Right ventricle myocardium inferior (tissue), 1 donor: ENCODE data around the gene TMEM198. TPM values are rescaled to one million over a fixed set of nuclear protein-coding genes. Genes with fewer than 3 reads are reported as not detected.

ENCODE experiments used
- ATAC-seq: fragments of 200-7000 bp; cut with Tn5 transposase; one replicate; pipeline ENCODE4 v1.9.1; 2020; ENCODE audit warnings: mild to moderate bottlenecking, moderate library complexity
- DNase-seq: peaks from one replicate; pipeline ENCODE4 v3.0.0; 2021; ENCODE audit errors: missing footprints
- intact Hi-C: fragments of 100-400 bp; cut with DNase I; formaldehyde crosslinking; loops from one replicate; pipeline ENCODE4 v1.11.0; 2022
- long read RNA-seq: library from polyadenylated mRNA; unstranded; transcript quantifications from one replicate; pipeline ENCODE4 v2.0.0, GENCODE V29; 2021
- total RNA-seq: library from RNA; stranded (reverse); fragmentation: NEBNext Ultra II Directional; extraction: Animal tissue kit (Norgen Biotek cat#: 25700); gene quantifications from one replicate; pipeline ENCODE4 v1.2.1, GENCODE V29; 2021
- donor health status: DM: no; HTN: yes; CAD: no; lungs with severe emphysema.

Gene TMEM198, protein sequence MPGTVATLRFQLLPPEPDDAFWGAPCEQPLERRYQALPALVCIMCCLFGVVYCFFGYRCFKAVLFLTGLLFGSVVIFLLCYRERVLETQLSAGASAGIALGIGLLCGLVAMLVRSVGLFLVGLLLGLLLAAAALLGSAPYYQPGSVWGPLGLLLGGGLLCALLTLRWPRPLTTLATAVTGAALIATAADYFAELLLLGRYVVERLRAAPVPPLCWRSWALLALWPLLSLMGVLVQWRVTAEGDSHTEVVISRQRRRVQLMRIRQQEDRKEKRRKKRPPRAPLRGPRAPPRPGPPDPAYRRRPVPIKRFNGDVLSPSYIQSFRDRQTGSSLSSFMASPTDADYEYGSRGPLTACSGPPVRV
- 2.7 TPM for total RNA-seq
- long read RNA-seq, transcript TMEM198-202 (5 exons, 2,218 nt) = major isoform, 5 of 8 reads
- long read RNA-seq, partial matches to known transcripts = 1 of 8 reads
- long read RNA-seq, other reads (novel, unspliced or antisense) = 2 of 8 reads

DNA sequence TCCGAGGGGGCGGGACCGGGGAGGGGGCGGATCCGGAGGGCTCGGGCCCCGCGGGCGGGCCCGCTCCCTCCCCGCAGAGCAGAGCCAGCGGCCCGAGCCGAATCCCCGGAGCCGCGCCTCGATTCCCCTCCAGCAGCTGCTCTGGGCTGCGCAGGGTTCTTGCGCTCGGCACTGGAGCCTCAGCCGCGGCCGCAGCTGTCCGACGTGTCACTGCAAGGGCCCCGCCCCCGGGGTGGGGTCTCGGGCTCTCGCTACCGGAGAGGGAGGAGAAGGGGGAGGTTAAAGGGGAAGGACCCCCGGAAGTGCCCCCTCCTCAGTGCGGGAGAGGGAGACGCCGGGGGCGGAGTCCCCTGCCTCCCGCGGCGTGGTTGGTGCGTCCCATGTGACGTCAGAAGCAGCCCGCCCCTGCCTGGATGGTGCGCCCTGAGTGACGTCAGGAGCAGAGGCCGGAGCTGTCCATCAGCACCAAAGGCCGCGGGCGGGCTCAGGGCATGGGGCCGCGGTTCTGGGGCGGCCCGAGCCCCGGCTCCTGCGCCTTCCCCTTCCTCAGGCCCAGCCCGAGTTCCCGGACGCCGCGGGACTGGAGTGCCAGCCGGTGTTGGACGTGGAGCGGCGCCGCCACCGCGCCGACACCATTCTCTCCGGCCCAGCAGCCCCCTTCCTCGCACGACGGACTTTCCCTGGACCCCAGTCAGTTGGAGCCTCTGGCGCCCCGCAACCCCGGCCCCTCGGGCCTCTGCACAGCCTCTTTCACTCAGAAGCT is at the start of gene TMEM198, which contains the start of gene CHPF:
TSS of gene TMEM198 (plus strand) at position 433 of the 763 bp plus-strand sequence. CDS start 700 bp downstream, outside the sequence.
TSS of gene CHPF (minus strand) at position 214 of the 763 bp plus-strand sequence. CDS start 271 bp downstream, outside the sequence.
- intact Hi-C loops = loop anchor here (1.0 kb wide), 1 partner anchor 99 kb away; no protein-coding TSS in a partner anchor

DNA sequence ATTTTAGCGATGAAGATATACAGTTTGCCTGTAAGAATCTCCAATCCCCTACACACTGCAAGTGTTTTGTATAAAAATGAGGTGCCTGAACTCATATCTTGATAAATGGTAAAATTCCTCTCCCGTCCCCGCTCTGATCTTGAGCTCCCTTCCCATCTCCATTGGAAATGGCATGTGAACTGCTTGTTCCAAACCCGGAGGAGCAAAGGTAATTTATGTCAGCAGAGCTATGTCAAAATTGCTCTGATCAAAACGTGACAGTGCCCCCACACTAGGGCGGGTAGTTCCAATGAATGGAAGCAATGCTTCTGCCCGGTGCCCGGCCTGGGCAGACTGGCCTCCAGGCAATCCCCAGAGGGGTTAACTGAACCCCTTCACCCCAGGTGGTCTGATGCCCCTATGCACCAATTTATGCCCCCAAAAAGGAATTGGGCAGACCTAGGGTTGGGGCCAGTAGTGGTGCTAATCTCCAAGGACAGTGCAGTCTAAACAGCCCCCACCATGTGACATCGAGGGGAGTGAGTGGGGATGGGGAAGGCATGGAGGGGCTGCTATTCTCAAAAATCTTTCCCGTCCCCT is 48.8 kb upstream of the TMEM198 start:
- DNase-seq (no peak), ATAC-seq (no peak)
- intact Hi-C loops = no loop called here

More for the DNA sequence above, at the start of gene TMEM198, which contains the start of gene CHPF:
- DNase-seq (peak; percentile 98), ATAC-seq (peak; percentile 95)

DNA sequence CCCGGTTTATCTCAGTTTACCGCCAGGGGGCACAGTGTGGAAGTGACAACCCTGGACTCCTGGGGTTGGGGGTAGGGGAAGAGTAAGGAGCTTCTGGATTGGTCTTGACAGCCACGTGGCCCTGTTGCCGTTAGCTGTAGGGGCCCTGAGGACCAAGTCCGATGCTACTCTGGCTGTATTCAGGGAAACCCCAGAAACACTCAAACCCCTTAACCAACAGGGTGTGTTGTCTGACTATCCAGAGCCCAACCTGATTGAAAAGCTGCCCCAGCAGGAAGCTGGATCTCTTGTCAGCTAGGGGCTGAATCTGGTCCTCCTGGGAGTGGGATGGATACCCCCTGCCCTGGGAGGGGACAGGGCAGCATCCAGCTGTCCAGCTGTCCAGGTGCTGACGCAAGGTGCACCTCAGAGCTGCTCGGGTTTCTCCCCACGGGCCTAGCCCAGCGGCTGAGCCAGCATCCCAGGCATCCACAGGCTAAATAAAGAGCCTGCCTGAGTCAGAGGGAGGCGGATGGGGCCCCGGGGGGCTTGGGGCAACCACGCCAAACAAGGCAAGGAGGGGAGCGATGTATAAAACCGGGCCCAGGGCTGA is 48.2 kb upstream of the TMEM198 start:
- ATAC-seq (no peak), DNase-seq (no peak)
- intact Hi-C loops = loop anchor here (2.0 kb wide), 1 partner anchor 33 kb away; no protein-coding TSS in a partner anchor

DNA sequence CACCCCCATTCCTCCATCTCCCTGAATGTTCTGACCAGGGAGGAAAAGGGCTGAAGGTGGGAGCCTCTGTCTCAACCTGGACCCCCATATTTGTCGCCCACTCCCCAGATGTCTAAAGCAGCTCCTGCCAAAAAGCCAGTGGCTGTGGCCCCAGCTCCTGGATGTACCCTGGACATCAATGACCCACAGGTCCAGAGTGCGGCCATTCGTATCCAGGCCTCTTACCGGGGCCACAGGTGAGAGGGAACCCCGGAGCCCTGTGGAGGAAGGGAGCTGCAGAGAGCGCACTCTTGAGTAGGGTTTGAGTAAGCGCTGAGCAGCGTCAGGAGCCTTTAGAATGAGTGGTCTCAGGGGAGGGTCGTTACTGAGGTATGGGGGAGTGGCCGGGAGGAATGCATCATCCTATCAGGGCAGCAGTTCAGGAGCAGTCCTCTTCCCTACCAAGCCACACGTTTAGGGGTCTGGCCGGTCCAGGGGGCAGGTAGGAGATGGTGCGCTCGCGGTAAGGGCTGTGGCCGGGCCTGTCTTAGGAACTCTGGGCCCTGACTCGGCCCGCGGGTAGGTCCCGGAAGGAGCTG is 47.5 kb upstream of the TMEM198 start:
- DNase-seq = no peak
- no peak for ATAC-seq
- intact Hi-C loops = loop anchor here (2.0 kb wide), 1 partner anchor 32 kb away; no protein-coding TSS in a partner anchor

DNA sequence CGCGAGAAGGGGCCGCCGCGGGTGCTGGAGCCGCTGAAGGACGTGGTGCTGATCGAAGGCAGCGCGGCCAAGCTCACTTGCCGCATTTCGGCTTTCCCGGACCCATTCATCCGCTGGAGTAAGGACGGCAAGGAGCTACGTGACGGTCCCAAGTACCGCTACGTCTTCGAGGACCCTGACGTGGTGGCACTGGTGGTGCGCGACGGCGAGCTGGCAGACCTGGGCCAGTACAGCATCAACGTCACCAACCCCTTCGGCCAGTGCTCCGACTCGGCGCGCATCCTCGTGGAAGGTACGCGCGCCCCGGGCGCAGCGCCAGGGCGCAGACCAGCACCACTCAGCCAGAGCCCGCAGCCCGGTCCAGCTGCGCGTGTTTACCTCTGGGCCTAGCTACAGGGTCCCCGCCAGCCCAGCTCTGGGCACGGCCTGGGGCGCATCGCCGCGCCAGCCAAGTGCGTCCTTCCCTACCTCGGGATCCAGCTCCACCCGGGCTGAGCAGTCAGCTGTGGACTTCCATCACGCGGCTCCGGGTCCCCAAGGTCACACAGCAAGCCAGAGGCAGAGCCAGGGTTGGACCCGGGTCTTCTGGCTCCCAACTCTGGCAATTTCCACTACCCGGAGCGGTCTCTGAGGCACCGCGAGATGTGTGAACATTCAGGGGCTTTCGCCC is 46.9 kb upstream of the TMEM198 start:
- ATAC-seq (no peak), DNase-seq (no peak)
- intact Hi-C loops = loop anchor here (2.0 kb wide), 1 partner anchor 32 kb away; no protein-coding TSS in a partner anchor

DNA sequence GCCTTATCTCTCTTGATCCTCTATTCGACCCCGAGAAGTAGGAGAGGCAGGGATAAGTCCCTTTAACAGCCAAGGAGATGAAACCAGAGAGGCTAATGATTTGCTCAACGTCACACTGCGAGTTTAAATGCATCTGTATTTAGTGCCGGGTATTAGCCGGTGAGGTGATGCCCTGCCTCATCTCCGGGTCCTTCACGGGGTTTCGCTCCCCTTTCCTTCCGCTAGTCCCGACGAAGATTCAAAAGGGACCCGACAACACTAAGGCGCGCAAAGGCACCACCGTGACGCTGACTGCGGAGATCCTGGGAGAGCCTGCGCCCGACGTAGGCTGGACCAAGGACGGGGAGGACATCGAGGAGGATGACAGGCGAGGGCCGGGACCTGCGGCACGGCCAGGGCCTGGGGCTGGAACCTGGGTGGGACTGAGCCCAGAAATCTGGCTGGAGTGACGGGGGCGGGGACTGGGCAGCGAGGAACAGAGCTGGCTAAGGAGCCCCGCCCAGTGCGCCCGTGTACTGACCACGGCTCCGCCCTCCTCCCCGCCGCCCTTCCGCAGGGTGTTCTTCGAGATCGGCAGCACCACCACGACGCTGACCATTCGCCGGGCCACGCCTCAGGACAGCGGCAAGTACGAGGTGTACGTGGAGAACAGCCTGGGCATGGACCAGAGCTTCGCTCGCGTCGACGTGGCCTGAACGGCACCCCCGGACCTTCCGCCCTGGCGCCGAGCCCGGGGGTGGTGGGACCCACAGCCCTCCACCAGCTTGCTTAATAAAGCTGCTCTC is 46.1 kb upstream of the TMEM198 start:
- intact Hi-C loops = loop anchor here (1.0 to 2.0 kb wide), 3 partner anchors 31 to 100 kb away; partner anchors contain the start of gene STK11IP
- ATAC-seq (peak; percentile 89), DNase-seq (peak; percentile 98)

DNA sequence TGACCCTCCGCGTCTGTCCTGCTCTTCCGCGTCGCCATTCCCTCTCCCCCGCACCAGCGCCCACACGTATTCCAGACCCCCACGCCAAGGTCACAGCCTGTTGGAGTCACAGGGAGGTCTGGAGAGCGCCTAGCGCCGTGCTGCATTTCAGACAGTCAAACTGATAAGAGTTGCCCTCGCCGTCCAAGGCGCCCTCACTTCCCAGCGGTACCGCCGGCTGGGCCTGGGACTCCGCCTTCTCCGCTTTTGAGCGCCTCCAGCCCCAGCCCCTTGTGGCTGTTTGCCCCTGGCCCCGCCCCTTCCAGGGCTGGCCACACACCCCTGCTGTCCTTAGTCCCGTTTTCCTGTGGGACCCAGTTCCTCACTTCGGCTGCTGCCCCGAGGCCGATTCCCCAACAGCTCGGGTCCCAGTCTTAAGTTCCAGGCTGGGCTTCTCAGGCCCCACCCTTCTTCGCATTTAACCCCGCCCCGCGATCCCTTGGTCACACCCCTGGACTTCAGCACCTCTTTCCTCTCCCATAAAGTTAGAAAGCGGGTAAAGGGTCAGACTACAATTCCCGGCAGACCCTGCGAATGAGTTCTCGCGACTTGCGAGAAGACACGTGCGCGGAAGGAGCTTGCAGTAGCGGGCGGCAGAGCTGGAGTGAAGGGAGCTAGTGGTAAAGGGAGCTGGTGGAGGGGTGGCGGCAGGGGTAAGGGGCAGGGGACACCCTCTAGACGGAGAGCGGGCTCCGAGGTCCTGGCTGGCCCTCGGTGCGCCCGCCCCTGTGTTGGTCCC is 45.4 kb upstream of the TMEM198 start, which contains the start of gene GMPPA:
TSS of gene GMPPA (plus strand) at position 612 of the 778 bp plus-strand sequence. CDS start 1,085 bp downstream, outside the sequence.
- DNase-seq = peak; percentile 95
- intact Hi-C loops = loop anchor here (1.0 kb wide), 2 partner anchors 37 to 99 kb away; partner anchors contain the start of gene STK11IP
- peak; percentile 91 for ATAC-seq

DNA sequence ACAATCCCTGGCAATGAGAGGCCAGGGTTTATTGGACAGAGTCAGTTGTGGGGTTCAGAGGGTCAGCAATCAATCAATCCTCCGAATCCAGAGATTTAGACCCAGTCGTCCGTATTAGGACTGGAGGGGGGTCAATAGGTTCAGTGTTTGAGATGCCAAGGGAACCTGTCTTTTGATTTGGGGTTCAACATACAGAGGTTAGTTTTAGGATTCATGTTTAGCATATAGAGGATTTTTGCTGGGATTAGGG is 44.8 kb upstream of the TMEM198 start:
- intact Hi-C loops = no loop called here
- ATAC-seq (no peak), DNase-seq (no peak)

DNA sequence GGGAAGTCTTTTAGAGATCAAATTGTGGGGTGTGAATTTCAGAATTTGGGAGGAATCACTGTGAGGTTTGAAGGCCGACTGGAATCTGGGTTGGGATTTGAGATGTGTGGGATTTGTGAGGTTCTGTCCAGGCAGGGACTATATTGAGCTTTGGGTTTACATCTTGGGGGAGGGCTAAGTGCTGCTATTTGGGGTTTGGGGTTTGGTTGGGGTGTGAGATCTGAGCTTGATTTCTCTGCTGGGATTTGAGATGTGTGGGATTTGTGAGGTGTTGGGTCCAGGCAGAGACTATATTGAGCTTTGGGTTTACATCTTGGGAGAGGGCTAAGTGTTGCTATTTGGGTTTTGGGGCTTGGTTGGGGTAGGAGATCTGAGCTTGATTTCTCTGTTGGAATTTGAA is 44.3 kb upstream of the TMEM198 start:
- intact Hi-C loops = no loop called here
- ATAC-seq = no peak
- no peak for DNase-seq

DNA sequence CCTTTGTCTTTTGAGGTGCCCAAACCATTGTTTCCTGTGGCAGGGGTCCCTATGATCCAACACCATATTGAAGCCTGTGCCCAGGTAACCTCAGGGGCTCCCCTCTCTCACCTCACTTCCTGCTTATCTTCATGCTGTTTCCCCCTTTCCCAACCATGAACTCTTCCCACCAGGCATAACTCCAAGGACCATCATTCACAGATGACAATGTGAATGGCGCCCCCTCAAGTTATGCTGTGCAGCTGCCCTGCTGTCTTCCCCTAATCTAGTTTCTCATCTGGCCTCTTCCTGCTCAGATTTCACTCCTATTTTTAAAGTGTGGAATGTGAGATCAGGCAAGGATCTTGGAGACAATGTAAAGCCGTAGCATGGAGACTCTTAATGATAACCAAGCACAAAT is 43.7 kb upstream of the TMEM198 start:
- intact Hi-C loops = loop anchor here (10.0 kb wide), 1 partner anchor 215 kb away; no protein-coding TSS in a partner anchor
- ATAC-seq (no peak), DNase-seq (peak; percentile 15)

DNA sequence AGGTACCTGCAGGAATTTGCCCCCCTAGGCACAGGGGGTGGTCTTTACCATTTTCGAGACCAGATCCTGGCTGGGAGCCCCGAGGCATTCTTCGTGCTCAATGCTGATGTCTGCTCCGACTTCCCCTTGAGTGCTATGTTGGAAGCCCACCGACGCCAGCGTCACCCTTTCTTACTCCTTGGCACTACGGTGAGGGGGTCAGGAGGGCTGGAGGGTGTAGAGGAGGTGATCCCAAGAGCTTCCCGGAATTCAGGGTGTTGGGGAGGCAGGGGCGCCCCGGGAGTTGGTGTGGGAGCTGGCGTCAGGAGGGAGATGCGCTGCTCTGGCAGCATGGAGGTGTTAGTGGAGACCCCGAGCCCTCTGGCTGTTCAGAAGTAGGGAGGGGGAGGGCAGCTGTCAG is 42.0 kb upstream of the TMEM198 start:
- intact Hi-C loops = loop anchor here (10.0 kb wide), 1 partner anchor 217 kb away; no protein-coding TSS in a partner anchor
- ATAC-seq (no peak), DNase-seq (no peak)

DNA sequence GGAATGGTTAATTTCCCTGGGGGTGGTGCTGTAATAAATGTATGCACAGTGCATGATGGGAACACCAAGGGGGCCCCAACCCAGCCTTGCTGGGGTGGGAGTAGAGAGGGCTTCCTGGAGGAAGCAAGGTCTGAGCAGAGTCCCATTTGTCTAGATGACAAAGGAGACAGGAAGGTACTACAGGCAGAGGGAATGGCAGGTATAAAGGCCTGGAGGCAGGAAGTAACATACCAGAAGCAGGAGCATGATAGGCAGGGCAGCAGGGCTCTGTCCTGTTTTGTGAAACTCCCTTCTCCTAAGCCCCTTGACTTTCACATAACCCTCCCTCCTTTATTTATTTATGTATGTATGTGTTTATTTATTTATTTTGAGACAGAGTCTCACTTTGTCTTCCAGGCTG is 41.2 kb upstream of the TMEM198 start:
- intact Hi-C loops = loop anchor here (10.0 kb wide), 1 partner anchor 218 kb away; no protein-coding TSS in a partner anchor
- no peak for ATAC-seq
- DNase-seq = no peak

DNA sequence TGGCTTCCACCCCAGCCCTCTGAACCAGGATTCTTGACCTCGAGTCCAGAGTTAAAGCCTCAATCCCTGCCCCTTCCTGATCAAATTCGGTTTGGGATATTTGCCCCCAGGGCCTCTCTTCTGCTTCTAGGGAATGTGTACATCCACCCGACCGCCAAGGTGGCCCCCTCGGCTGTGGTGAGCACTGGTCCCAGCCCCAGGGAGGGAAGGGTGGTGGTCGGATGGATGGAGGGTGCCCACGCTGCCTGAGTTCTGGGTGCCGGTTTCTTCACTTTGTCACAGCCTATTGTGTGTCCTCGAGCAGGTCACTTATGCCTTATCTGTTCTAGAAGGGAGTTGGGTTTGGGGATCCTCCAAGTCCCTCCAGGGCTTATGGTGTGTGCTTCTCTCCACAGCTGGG is 38.2 kb upstream of the TMEM198 start:
- ATAC-seq (no peak), DNase-seq (no peak)
- intact Hi-C loops = loop anchor here (10.0 kb wide), 1 partner anchor 221 kb away; no protein-coding TSS in a partner anchor

DNA sequence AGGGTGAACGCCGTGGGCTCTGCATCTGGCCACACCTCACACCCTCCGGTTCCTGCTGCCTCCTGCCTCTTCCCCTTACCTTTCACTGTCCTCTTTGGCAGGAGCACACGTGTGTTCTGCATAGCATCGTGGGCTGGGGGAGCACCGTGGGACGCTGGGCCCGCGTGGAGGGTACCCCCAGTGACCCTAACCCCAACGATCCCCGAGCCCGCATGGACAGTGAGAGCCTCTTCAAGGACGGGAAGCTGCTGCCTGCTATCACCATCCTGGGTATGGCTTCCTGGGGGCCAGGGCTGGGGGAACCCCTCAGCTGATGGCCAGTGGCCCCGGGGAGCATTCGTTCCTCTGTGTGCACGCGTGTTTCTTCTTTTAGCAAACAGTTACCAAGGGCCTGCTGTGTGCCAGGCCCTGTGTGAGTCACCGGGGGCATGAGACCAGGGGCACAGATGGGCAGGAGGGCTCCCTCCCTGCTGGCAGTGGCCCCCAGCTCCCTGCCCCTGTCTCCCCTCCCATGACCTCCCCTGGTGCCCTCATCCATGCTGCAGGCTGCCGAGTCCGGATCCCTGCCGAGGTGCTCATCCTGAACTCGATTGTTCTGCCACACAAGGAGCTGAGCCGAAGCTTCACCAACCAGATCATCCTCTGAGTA is 37.6 kb upstream of the TMEM198 start:
- no peak for ATAC-seq
- intact Hi-C loops = loop anchor here (10.0 kb wide), 1 partner anchor 221 kb away; no protein-coding TSS in a partner anchor
- no peak for DNase-seq

DNA sequence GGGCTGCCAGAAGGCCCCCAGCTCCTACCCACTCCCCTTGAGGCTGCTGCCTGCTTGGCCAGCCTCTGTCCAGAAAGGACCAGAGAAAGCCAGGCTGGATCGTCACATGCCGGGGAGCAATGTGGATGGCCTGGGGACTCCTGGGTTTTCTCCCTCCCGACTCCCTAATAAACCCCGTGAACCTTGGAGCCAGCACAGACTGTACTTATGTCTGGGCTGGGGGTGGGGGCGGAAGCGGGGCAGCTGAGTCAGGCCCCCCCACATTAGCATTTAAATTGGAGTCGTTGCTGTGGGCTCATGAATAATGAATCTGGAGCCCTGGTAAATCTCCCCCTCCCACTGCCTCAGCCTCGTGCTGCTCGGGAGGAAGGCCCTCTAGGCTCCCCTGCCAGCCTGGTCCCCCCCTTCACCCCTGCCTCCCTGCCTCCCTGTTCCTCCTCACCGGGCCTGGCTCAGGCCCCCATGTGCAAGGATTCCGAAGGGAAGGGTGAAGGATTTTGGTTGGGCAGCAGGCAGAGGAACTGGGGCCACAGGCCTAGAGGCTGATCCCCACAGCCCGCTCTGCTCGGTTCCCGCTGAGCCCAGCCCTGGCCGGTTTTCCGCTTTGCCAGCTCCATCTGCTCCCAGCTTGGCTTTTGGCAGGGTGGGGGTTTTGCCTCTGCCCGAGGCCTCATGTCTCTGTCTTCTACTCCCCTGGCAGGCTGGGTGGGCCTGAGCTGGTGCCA is 36.9 kb upstream of the TMEM198 start:
- no peak for DNase-seq
- ATAC-seq = no peak
- intact Hi-C loops = loop anchor here (10.0 kb wide), 1 partner anchor 222 kb away; no protein-coding TSS in a partner anchor
